Measurements from ENCODE around the gene INTS1. TPM values are rescaled to one million over a fixed set of nuclear protein-coding genes. Genes with fewer than 3 reads are reported as not detected.

The INTS1 gene
- total RNA-seq, 1 donor from 2014 or later = 109 TPM

- H3K4me1 Mint-ChIP-seq (ENCODE audit: unreplicated experiment) = peaks cover 4% of the 10 kb centered on the region
- no peaks in the 10 kb centered on the region for H3K36me3 Mint-ChIP-seq (ENCODE audit: low read depth, unreplicated experiment)
- DNase-seq (ENCODE audit: low spot score) = no peak
- peaks cover 5% of the 10 kb centered on the region for H3K27me3 Mint-ChIP-seq (ENCODE audit: unreplicated experiment)
- no peak overlapping the region for H3K27ac Mint-ChIP-seq (ENCODE audit: unreplicated experiment)
- no peaks in the 10 kb centered on the region for H3K9me3 Mint-ChIP-seq (ENCODE audit: unreplicated experiment)
- no peak for TF ChIP-seq CTCF (IDR thresholded peaks at IDR 0.05; ENCODE audit: unreplicated experiment)
- no peak overlapping the region for H3K4me3 Mint-ChIP-seq (ENCODE audit: unreplicated experiment)
Observed at GRCh38 chr7:1449951-1450350, 54.2 kb downstream of the INTS1 start.

- Mint-ChIP-seq H3K9me3 (ENCODE audit: unreplicated experiment) (no peaks in the 10 kb centered on the region), H3K4me3 (ENCODE audit: unreplicated experiment) (no peak overlapping the region), H3K36me3 (ENCODE audit: low read depth, unreplicated experiment) (no peaks in the 10 kb centered on the region), H3K4me1 (ENCODE audit: unreplicated experiment) (peaks cover 4% of the 10 kb centered on the region), H3K27me3 (ENCODE audit: unreplicated experiment) (peaks cover 5% of the 10 kb centered on the region), H3K27ac (ENCODE audit: unreplicated experiment) (no peak overlapping the region)
- TF ChIP-seq CTCF (IDR thresholded peaks at IDR 0.05; ENCODE audit: unreplicated experiment) = no peak
- no peak for DNase-seq (ENCODE audit: low spot score)
Observed at GRCh38 chr7:1449501-1449900, 54.7 kb downstream of the INTS1 start.

GRCh38 chr7:1448958-1449357, 55.2 kb downstream of the INTS1 start:
- Mint-ChIP-seq H3K27me3 (ENCODE audit: unreplicated experiment) (peaks cover 4% of the 10 kb centered on the region), H3K27ac (ENCODE audit: unreplicated experiment) (no peak overlapping the region), H3K9me3 (ENCODE audit: unreplicated experiment) (no peaks in the 10 kb centered on the region), H3K36me3 (ENCODE audit: low read depth, unreplicated experiment) (no peaks in the 10 kb centered on the region), H3K4me1 (ENCODE audit: unreplicated experiment) (peaks cover 2% of the 10 kb centered on the region), H3K4me3 (ENCODE audit: unreplicated experiment) (no peak overlapping the region)
- no peak for DNase-seq (ENCODE audit: low spot score)
- no peak for TF ChIP-seq CTCF (IDR thresholded peaks at IDR 0.05; ENCODE audit: unreplicated experiment)

GRCh38 chr7:1447551-1448244, 56.5 kb downstream of the INTS1 start:
- H3K9me3 Mint-ChIP-seq (ENCODE audit: unreplicated experiment) = no peaks in the 10 kb centered on the region
- no peak overlapping the region for H3K4me3 Mint-ChIP-seq (ENCODE audit: unreplicated experiment)

More at GRCh38 chr7:1447551-1448244, 56.5 kb downstream of the INTS1 start:
- Mint-ChIP-seq H3K27me3 (ENCODE audit: unreplicated experiment) (peaks cover 2% of the 10 kb centered on the region), H3K4me1 (ENCODE audit: unreplicated experiment) (no peaks in the 10 kb centered on the region), H3K36me3 (ENCODE audit: low read depth, unreplicated experiment) (peaks cover 4% of the 10 kb centered on the region), H3K27ac (ENCODE audit: unreplicated experiment) (no peak overlapping the region)
- TF ChIP-seq CTCF (IDR thresholded peaks at IDR 0.05; ENCODE audit: unreplicated experiment) = no peak
- no peak for DNase-seq (ENCODE audit: low spot score)

All from endothelial cell (in vitro differentiated cells).